ENCODE measurements around the gene KRT28.

The KRT28 gene

GRCh38 chr17:40799859-40800258 is at the start of gene KRT28:
KRT28 (minus strand) TSS chr17:40799959; CDS start chr17:40799893, 66 bp downstream.
- no peak for DNase-seq

GRCh38 chr17:40848583-40849235 is 49.0 kb upstream of the KRT28 start:
- DNase-seq = no peak

GRCh38 chr17:40846515-40847144 is 46.9 kb upstream of the KRT28 start:
- DNase-seq = no peak

- DNase-seq = no peak
These were observed 44.9 kb upstream of the KRT28 start for GRCh38 chr17:40844671-40845107.

- no peak for DNase-seq
These were observed 43.5 kb upstream of the KRT28 start for GRCh38 chr17:40843242-40843641.

GRCh38 chr17:40841246-40841645 is 41.5 kb upstream of the KRT28 start:
- no peak for DNase-seq

- no peak for DNase-seq
These were observed 39.4 kb upstream of the KRT28 start for GRCh38 chr17:40839194-40839593.

- DNase-seq = no peak
These were observed 36.3 kb upstream of the KRT28 start for GRCh38 chr17:40836020-40836419.

GRCh38 chr17:40833882-40834281 is 34.1 kb upstream of the KRT28 start:
- no peak for DNase-seq

GRCh38 chr17:40832840-40833239 is 33.1 kb upstream of the KRT28 start:
- no peak for DNase-seq

- DNase-seq = no peak
These were observed 30.5 kb upstream of the KRT28 start for GRCh38 chr17:40830085-40830776.

GRCh38 chr17:40828454-40829044 is 28.8 kb upstream of the KRT28 start:
- no peak for DNase-seq

GRCh38 chr17:40827746-40828453 is 28.1 kb upstream of the KRT28 start:
- DNase-seq = no peak

GRCh38 chr17:40825599-40825998 is 25.8 kb upstream of the KRT28 start:
- no peak for DNase-seq

- DNase-seq = no peak
These were observed 24.5 kb upstream of the KRT28 start for GRCh38 chr17:40824015-40824832.

- DNase-seq = no peak
These were observed 22.5 kb upstream of the KRT28 start, which contains the start of gene KRT10 for GRCh38 chr17:40822132-40822812. KRT10 (minus strand) TSS chr17:40822614; CDS start chr17:40822585, 29 bp downstream.

- DNase-seq = no peak
These were observed 21.8 kb upstream of the KRT28 start for GRCh38 chr17:40821536-40821935.

- no peak for DNase-seq
These were observed 20.6 kb upstream of the KRT28 start for GRCh38 chr17:40820228-40820838.

GRCh38 chr17:40819528-40820125 is 19.9 kb upstream of the KRT28 start:
- DNase-seq = no peak

GRCh38 chr17:40818733-40819527 is 19.2 kb upstream of the KRT28 start:
- peak; percentile 20 for DNase-seq
